Glutamatergic neuron (in vitro differentiated cells): ENCODE data around the gene CS. TPM values are rescaled to one million over a fixed set of nuclear protein-coding genes. Genes with fewer than 3 reads are reported as not detected.

Source experiments
- DNase-seq: peaks from one replicate; pipeline ENCODE4 v3.0.0; 2022
- H3K27ac Mint-ChIP-seq: one replicate; pipeline ENCODE4 v1.8.0; 2020; ENCODE audit warnings: mild to moderate bottlenecking, mixed read lengths, inconsistent platforms; ENCODE audit not compliant: unreplicated experiment
- H3K27me3 Mint-ChIP-seq: one replicate; pipeline ENCODE4 v1.8.0; 2020; ENCODE audit warnings: mild to moderate bottlenecking, moderate library complexity, mixed read lengths, inconsistent platforms; ENCODE audit not compliant: unreplicated experiment
- H3K36me3 Mint-ChIP-seq: one replicate; pipeline ENCODE4 v1.8.0; 2020; ENCODE audit warnings: mild to moderate bottlenecking, mixed read lengths, inconsistent platforms; ENCODE audit not compliant: unreplicated experiment
- H3K4me1 Mint-ChIP-seq: one replicate; pipeline ENCODE4 v1.8.0; 2020; ENCODE audit warnings: mild to moderate bottlenecking, low read depth, mixed read lengths, inconsistent platforms; ENCODE audit not compliant: unreplicated experiment
- H3K4me3 Mint-ChIP-seq: one replicate; pipeline ENCODE4 v1.8.0; 2020; ENCODE audit warnings: mild to moderate bottlenecking, mixed read lengths, inconsistent platforms; ENCODE audit not compliant: unreplicated experiment
- H3K9me3 Mint-ChIP-seq: one replicate; pipeline ENCODE4 v1.8.0; 2020; ENCODE audit warnings: mild to moderate bottlenecking, moderate library complexity, mixed read lengths, inconsistent platforms; ENCODE audit not compliant: unreplicated experiment
- total RNA-seq: library from RNA; stranded (reverse); fragmentation: NEBNext Ultra II Directional; extraction: Animal tissue kit (Norgen Biotek cat#: 25700); gene quantifications from one replicate; pipeline ENCODE4 v1.2.1, GENCODE V29; 2021; ENCODE audit not compliant: unreplicated experiment
- TF ChIP-seq, protein P1 (sequence below): fragments of 200-600 bp; sonication (generic); IDR thresholded peaks from one replicate; pipeline ENCODE4 v1.5.0; 2021; ENCODE audit not compliant: partially characterized antibody, unreplicated experiment

CS gene
- total RNA-seq, 1 donor from 2014 or later: 257 TPM

- H3K4me3 Mint-ChIP-seq: peak overlapping the region; percentile 93
- TF ChIP-seq, protein P1, sequence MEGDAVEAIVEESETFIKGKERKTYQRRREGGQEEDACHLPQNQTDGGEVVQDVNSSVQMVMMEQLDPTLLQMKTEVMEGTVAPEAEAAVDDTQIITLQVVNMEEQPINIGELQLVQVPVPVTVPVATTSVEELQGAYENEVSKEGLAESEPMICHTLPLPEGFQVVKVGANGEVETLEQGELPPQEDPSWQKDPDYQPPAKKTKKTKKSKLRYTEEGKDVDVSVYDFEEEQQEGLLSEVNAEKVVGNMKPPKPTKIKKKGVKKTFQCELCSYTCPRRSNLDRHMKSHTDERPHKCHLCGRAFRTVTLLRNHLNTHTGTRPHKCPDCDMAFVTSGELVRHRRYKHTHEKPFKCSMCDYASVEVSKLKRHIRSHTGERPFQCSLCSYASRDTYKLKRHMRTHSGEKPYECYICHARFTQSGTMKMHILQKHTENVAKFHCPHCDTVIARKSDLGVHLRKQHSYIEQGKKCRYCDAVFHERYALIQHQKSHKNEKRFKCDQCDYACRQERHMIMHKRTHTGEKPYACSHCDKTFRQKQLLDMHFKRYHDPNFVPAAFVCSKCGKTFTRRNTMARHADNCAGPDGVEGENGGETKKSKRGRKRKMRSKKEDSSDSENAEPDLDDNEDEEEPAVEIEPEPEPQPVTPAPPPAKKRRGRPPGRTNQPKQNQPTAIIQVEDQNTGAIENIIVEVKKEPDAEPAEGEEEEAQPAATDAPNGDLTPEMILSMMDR: peak; percentile 5
- H3K36me3 Mint-ChIP-seq: no peaks in the 10 kb centered on the region
These were observed 34.3 kb upstream of the CS start for GRCh38 chr12:56334490-56334793.

GRCh38 chr12:56333679-56334489, 33.8 kb upstream of the CS start, which contains the start of gene PAN2:
PAN2 (minus strand) TSS chr12:56334000; CDS start chr12:56333094, 906 bp downstream.
- peaks cover 8% of the 10 kb centered on the region for H3K9me3 Mint-ChIP-seq
- H3K36me3 Mint-ChIP-seq: no peaks in the 10 kb centered on the region
- peak within 1 kb of the TSS; percentile 95 for H3K27ac Mint-ChIP-seq
- DNase-seq: peak; percentile 88
- TF ChIP-seq, protein P1: peak; percentile 58
- H3K4me1 Mint-ChIP-seq: peaks cover 7% of the 10 kb centered on the region
- peaks cover 3% of the 10 kb centered on the region for H3K27me3 Mint-ChIP-seq
- H3K4me3 Mint-ChIP-seq: peak within 1 kb of the TSS; percentile 93

More at GRCh38 chr12:56334490-56334793, 34.3 kb upstream of the CS start:
- Mint-ChIP-seq H3K4me1 (peaks cover 7% of the 10 kb centered on the region), H3K27ac (peak overlapping the region; percentile 81), H3K9me3 (peaks cover 8% of the 10 kb centered on the region), H3K27me3 (peaks cover 3% of the 10 kb centered on the region)
- DNase-seq: no peak

DNA sequence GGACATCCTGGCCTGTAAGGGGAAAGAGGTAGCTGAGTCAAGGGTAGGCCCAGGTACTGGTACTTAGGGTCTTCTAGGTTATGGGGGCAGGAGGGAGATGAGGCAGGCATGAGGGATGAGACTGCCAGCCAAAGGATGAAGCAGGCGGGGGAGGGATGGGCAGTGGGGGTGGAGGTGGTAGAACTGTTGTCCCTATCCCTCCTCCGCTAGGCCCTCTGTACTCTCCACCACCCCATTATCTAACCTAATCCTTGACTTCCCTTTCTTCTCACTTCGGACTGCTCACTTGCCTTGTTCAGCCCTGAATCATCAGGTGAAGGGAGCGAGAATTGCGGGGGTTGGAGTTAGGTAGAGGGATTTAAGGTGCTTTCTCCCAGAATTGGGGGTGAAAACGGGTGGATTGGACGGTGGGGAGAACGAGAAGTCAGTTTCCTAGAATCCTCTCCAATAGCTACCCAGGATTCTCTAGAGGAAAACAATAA, 33.1 kb upstream of the CS start:
- TF ChIP-seq, protein P1: no peak
- Mint-ChIP-seq H3K9me3 (peaks cover 8% of the 10 kb centered on the region), H3K4me1 (peaks cover 7% of the 10 kb centered on the region), H3K36me3 (no peaks in the 10 kb centered on the region), H3K27me3 (peaks cover 3% of the 10 kb centered on the region), H3K27ac (peak overlapping the region; percentile 95), H3K4me3 (peak overlapping the region; percentile 93)
- DNase-seq: no peak

GRCh38 chr12:56332512-56333196, 32.5 kb upstream of the CS start:
- Mint-ChIP-seq H3K36me3 (no peaks in the 10 kb centered on the region), H3K27me3 (peaks cover 3% of the 10 kb centered on the region), H3K9me3 (peaks cover 8% of the 10 kb centered on the region), H3K4me1 (peaks cover 7% of the 10 kb centered on the region), H3K27ac (peak overlapping the region; percentile 95), H3K4me3 (peak overlapping the region; percentile 93)
- TF ChIP-seq, protein P1: no peak
- DNase-seq: no peak
